H1 (cell line): ENCODE data around the gene PCDH11Y. TPM values are rescaled to one million over a fixed set of nuclear protein-coding genes. Genes with fewer than 3 reads are reported as not detected.
A peak's percentile ranks its signal among the peaks of the same experiment; 100 is the strongest.
"Not testable (repeated sequence)": the region's sequence is repeated elsewhere in the genome, so short reads cannot be mapped to it uniquely, and the experiment has no call there.

Source experiments
- CTCF ChIA-PET: fragments of 300-600 bp; sonication (Branson Sonifier 250); formaldehyde crosslinking; loops from one replicate; lab custom pipeline; 2021; ENCODE audit not compliant: partially characterized antibody; lab: Charles Lee
- POLR2A ChIA-PET: fragments of 300-600 bp; sonication (Branson Sonifier 250); formaldehyde crosslinking; loops from one replicate; lab custom pipeline; 2021; ENCODE audit warnings: inconsistent platforms; ENCODE audit not compliant: partially characterized antibody; lab: Charles Lee
- DNase-seq, 2 experiments: peaks; one replicate each; pipeline versions ENCODE4 v3.0.0 to v3.0.0-alpha.2; 2010 to 2022; ENCODE audit warnings: low spot score in 2 of 2, low read depth in 1 of 2, mixed read lengths in 1 of 2
- FAIRE-seq: peaks from 2 replicates; lab custom pipeline; 2011; peaks lifted over from hg19 to GRCh38; lab: Jason Lieb, UNC
- H2AFZ ChIP-seq: 2 replicates; pipeline ENCODE4 v1.8.1; 2012; ENCODE audit warnings: low read length, inconsistent platforms
- H2AK5ac ChIP-seq: 2 replicates; pipeline ENCODE4 v1.6.1; 2013; ENCODE audit warnings: low read depth, low read length
- H2BK120ac ChIP-seq: replicated peaks from 2 replicates; pipeline ENCODE3; 2013; ENCODE audit warnings: low read depth, low read length, inconsistent platforms
- H2BK12ac ChIP-seq: 2 replicates; pipeline ENCODE4 v1.6.1; 2013; ENCODE audit warnings: low read depth, low read length
- H2BK15ac ChIP-seq: 2 replicates; pipeline ENCODE4 v1.6.1; 2013; ENCODE audit warnings: low read length
- H2BK20ac ChIP-seq: 2 replicates; pipeline ENCODE4 v1.6.1; 2013; ENCODE audit warnings: low read length
- H2BK5ac ChIP-seq: 2 replicates; pipeline ENCODE4 v1.6.1; 2013; ENCODE audit warnings: low read depth, low read length
- H3K14ac ChIP-seq: 2 replicates; pipeline ENCODE4 v1.6.1; 2013; ENCODE audit warnings: inconsistent platforms; ENCODE audit not compliant: insufficient read length
- H3K18ac ChIP-seq: 2 replicates; pipeline ENCODE4 v1.6.1; 2013; ENCODE audit warnings: low read length; ENCODE audit errors: extremely low read depth
- H3K23ac ChIP-seq: 2 replicates; pipeline ENCODE4 v1.6.1; 2013; ENCODE audit warnings: inconsistent platforms; ENCODE audit not compliant: insufficient read length
- H3K23me2 ChIP-seq: 2 replicates; pipeline ENCODE4 v1.6.1; 2013; ENCODE audit warnings: low read depth, low read length
- H3K27ac ChIP-seq: 2 replicates; pipeline ENCODE4 v1.6.1; 2011; ENCODE audit warnings: low read depth, low read length, inconsistent platforms
- H3K27me3 ChIP-seq, 4 experiments: replicated peaks in 1 of 4; 1 replicate in 1 of 4; 2 replicates in 3 of 4; pipeline versions ENCODE4 v1.6.1 to v1.8.1; 2011 to 2013; ENCODE audit warnings: low read length in 3 of 4, mild to moderate bottlenecking in 3 of 4, inconsistent platforms in 2 of 4, mixed read lengths in 2 of 4, moderate library complexity in 1 of 4; ENCODE audit not compliant: control insufficient read depth in 3 of 4, insufficient read depth in 3 of 4; ENCODE audit errors: extremely low read depth in 1 of 4
- H3K36me3 ChIP-seq, 4 experiments: 2 replicates each; pipeline versions ENCODE4 v1.6.1 to v1.8.1; 2011 to 2013; ENCODE audit warnings: mild to moderate bottlenecking in 4 of 4, low read length in 3 of 4, moderate library complexity in 2 of 4, control low read depth in 1 of 4, inconsistent platforms in 1 of 4; ENCODE audit not compliant: insufficient read depth in 4 of 4, control insufficient read depth in 2 of 4
- H3K4ac ChIP-seq: replicated peaks from 2 replicates; pipeline ENCODE3; 2013; ENCODE audit warnings: low read length, low read depth, mixed read lengths, inconsistent platforms; ENCODE audit not compliant: insufficient read length
- H3K4me1 ChIP-seq, 4 experiments: replicated peaks in 1 of 4; 1 replicate in 1 of 4; 2 replicates in 3 of 4; pipeline versions ENCODE4 v1.6.1 to v1.8.1; 2011 to 2013; ENCODE audit warnings: low read length in 3 of 4, inconsistent platforms in 2 of 4, mixed read lengths in 1 of 4; ENCODE audit not compliant: insufficient read depth in 4 of 4, control insufficient read depth in 3 of 4
- H3K4me2 ChIP-seq, 2 experiments: 2 replicates each; pipeline versions ENCODE4 v1.6.1 to v1.8.1; 2011 to 2013; ENCODE audit warnings: low read depth in 2 of 2, low read length in 2 of 2, control low read depth in 1 of 2, inconsistent platforms in 1 of 2, mild to moderate bottlenecking in 1 of 2; ENCODE audit not compliant: insufficient read depth in 1 of 2
- H3K4me3 ChIP-seq, 4 experiments: fragments of 200-600, 300-600 bp in 1 of 4; sonication (generic), shearing (Covaris generic), sonication (Bioruptor Twin) in 1 of 4; 2 replicates each; pipeline versions ENCODE4 v1.5.1 to v1.8.1; 2011 to 2016; ENCODE audit warnings: low read length in 4 of 4, low read depth in 3 of 4, control low read depth in 2 of 4, inconsistent platforms in 2 of 4, mild to moderate bottlenecking in 2 of 4, mixed read lengths in 1 of 4, moderate library complexity in 1 of 4; ENCODE audit not compliant: insufficient read depth in 2 of 4; ENCODE audit errors: extremely low read depth in 1 of 4
- H3K56ac ChIP-seq: replicated peaks from 2 replicates; pipeline ENCODE3; 2013; ENCODE audit warnings: low read depth, mild to moderate bottlenecking, mixed read lengths, low read length, inconsistent platforms; ENCODE audit not compliant: insufficient read length
- H3K79me1 ChIP-seq: 2 replicates; pipeline ENCODE4 v1.6.1; 2013; ENCODE audit warnings: low read depth, low read length, control low read depth
- H3K79me2 ChIP-seq, 2 experiments: 2 replicates each; pipeline versions ENCODE4 v1.6.1 to v1.8.1; 2012 to 2013; ENCODE audit warnings: low read length in 2 of 2, mild to moderate bottlenecking in 2 of 2, inconsistent platforms in 1 of 2; ENCODE audit not compliant: insufficient read depth in 2 of 2, control insufficient read depth in 1 of 2
- H3K9ac ChIP-seq, 4 experiments: replicated peaks in 1 of 4; 1 replicate in 1 of 4; 2 replicates in 3 of 4; pipeline versions ENCODE4 v1.6.1 to v1.8.1; 2011 to 2013; ENCODE audit warnings: low read depth in 3 of 4, low read length in 3 of 4, control low read depth in 2 of 4, mild to moderate bottlenecking in 2 of 4, moderate library complexity in 2 of 4, inconsistent platforms in 1 of 4; ENCODE audit errors: extremely low read depth in 1 of 4
- H3K9me3 ChIP-seq, 2 experiments: 2 replicates each; pipeline versions ENCODE4 v1.6.1 to v1.8.1; 2012 to 2013; ENCODE audit warnings: mild to moderate bottlenecking in 2 of 2, moderate library complexity in 2 of 2, control low read depth in 1 of 2, inconsistent platforms in 1 of 2, low read depth in 1 of 2, low read length in 1 of 2, mixed read lengths in 1 of 2; ENCODE audit not compliant: insufficient read depth in 2 of 2
- H4K20me1 ChIP-seq, 2 experiments: replicated peaks in 1 of 2; 2 replicates each; pipeline versions ENCODE3 to v1.8.1; 2011 to 2013; ENCODE audit warnings: inconsistent platforms in 2 of 2, low read length in 2 of 2, mild to moderate bottlenecking in 1 of 2; ENCODE audit not compliant: insufficient read depth in 2 of 2, control insufficient read depth in 1 of 2
- H4K5ac ChIP-seq: 2 replicates; pipeline ENCODE4 v1.6.1; 2013; ENCODE audit warnings: low read length, low read depth, mixed read lengths, inconsistent platforms; ENCODE audit not compliant: insufficient read length
- H4K8ac ChIP-seq: 2 replicates; pipeline ENCODE4 v1.8.0; 2013; ENCODE audit warnings: mild to moderate bottlenecking, moderate library complexity, low read length, inconsistent platforms; ENCODE audit not compliant: insufficient read depth; ENCODE audit errors: extremely low read depth
- H4K91ac ChIP-seq: replicated peaks from 2 replicates; pipeline ENCODE3; 2013; ENCODE audit warnings: low read length, mixed read lengths, inconsistent platforms; ENCODE audit not compliant: insufficient read length
- NANOG ChIP-seq: IDR thresholded peaks from 2 replicates; pipeline ENCODE4 v1.6.1; 2011; ENCODE audit warnings: low read length, low read depth, mild to moderate bottlenecking, inconsistent platforms; ENCODE audit not compliant: insufficient read depth, poor library complexity, severe bottlenecking
- WGBS, 2 experiments: shearing (Covaris generic) in 1 of 2; methylation state at CpG; one replicate each; pipeline versions ENCODE4 v1.1.6 to v1.1.7; 2013 to 2015; ENCODE audit warnings: low lambda C conversion rate in 2 of 2, mixed read lengths in 2 of 2, inconsistent platforms in 1 of 2, low coverage in 1 of 2, missing lambda C conversion rate in 1 of 2; ENCODE audit not compliant: insufficient replicate concordance in 2 of 2, insufficient coverage in 1 of 2, insufficient read length in 1 of 2; ENCODE audit errors: extremely low coverage in 1 of 2, missing lambda C conversion rate in 1 of 2; 5-methylcytosine and 5-hydroxymethylcytosine counted together
- polyA plus RNA-seq, 7 experiments: library from polyadenylated mRNA; depleted of rRNA in 3 of 7; stranded (reverse) in 5 of 7; unstranded in 2 of 7; fragments of >200 nt in 5 of 7; fragments of 200-250 nt in 2 of 7; gene quantifications; 1 replicate in 5 of 7; 2 replicates in 1 of 7; 4 replicates in 1 of 7; pipeline versions ENCODE4 v1.2.1 to v1.2.3, GENCODE V29; 2011 to 2013; ENCODE audit warnings: missing spikeins in 2 of 7, mixed read lengths in 2 of 7
- total RNA-seq: library from RNA; stranded (reverse); fragmentation: NEBNext Ultra II Directional; extraction: Animal tissue kit (Norgen Biotek cat#: 25700); gene quantifications from 2 replicates; pipeline ENCODE4 v1.2.1, GENCODE V29; 2021

PCDH11Y gene
- total and polyA plus RNA-seq, 2 of the 8 experiments (the other 6 are each of a cell fraction or from before 2014, with no cell fraction given), result 0.86 to 9.3 TPM

DNA sequence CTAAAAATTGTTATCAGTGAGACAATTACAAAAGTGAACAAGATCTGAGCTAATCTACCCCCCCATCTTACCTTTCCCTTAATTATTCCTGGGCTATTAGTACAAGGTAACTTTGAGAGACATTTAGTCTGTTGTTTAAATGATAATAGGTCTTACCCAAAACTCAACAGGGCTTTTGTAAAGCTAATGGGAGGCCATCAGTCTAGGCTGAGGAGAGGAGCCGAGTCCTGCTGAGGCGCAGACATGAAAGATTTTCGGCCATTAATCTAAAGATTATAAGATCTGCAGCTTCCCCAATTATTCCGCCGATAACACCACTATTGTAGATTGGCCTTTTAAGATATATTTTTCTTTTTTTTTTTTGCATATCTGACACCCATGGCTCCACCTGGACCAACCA lies 708.6 kb downstream of the PCDH11Y start:
- peak; percentile 99 for FAIRE-seq
- H3K27me3 ChIP-seq, H3K4ac ChIP-seq, H3K4me3 ChIP-seq, POLR2A ChIA-PET, H4K5ac ChIP-seq, H3K79me1 ChIP-seq, H2BK120ac ChIP-seq, H2BK20ac ChIP-seq, CTCF ChIA-PET, H3K4me2 ChIP-seq, H4K20me1 ChIP-seq, H3K27ac ChIP-seq, H4K91ac ChIP-seq, H2AK5ac ChIP-seq, H2BK15ac ChIP-seq, H2BK12ac ChIP-seq, H4K8ac ChIP-seq, H3K14ac ChIP-seq, H3K23me2 ChIP-seq, H3K18ac ChIP-seq, H3K23ac ChIP-seq, H2BK5ac ChIP-seq, H3K9ac ChIP-seq, H3K9me3 ChIP-seq, H3K79me2 ChIP-seq, H3K36me3 ChIP-seq, H3K56ac ChIP-seq, H2AFZ ChIP-seq, H3K4me1 ChIP-seq: not testable (repeated sequence)
- WGBS, 2 experiments, result 18% methylated on average over 5 of the region's 5 CpGs; no CpG with 5 or more reads in 1 of the 2 experiments
- TF ChIP-seq NANOG, result peak; percentile 96
- DNase-seq, result peak in 1 of 2 experiments; percentile 35
